Heart right ventricle (tissue), 16 donors: ENCODE results near the gene KIF21B. TPM values are rescaled to one million over a fixed set of nuclear protein-coding genes. Genes with fewer than 3 reads are reported as not detected.

ENCODE experiments used
- ATAC-seq, 8 donors: fragments of 200-7000 bp; cut with Tn5 transposase; one replicate each; pipeline ENCODE4 v1.9.1; 2020; ENCODE audit warnings: mild to moderate bottlenecking in 8 of 8, moderate library complexity in 8 of 8, moderate number of reproducible peaks in 1 of 8
- DNase-seq, 2 donors: peaks; one replicate each; pipeline ENCODE4 v3.0.0-alpha.2; 2020
- H3K27ac ChIP-seq, 10 donors: fragments of 200-600 bp; sonication (generic) in 2 of 10; one replicate each; pipeline versions ENCODE4 v1.5.0 to v1.8.0; 2020 to 2022; ENCODE audit warnings: mild to moderate bottlenecking in 3 of 10
- H3K27me3 ChIP-seq, 7 donors: fragments of 200-600 bp; one replicate each; pipeline ENCODE4 v1.8.0; 2021 to 2022; ENCODE audit warnings: mild to moderate bottlenecking in 2 of 7
- H3K36me3 ChIP-seq, 9 donors: fragments of 200-600 bp; sonication (generic) in 1 of 9; one replicate each; pipeline versions ENCODE4 v1.5.0 to v1.8.0; 2020 to 2022; ENCODE audit warnings: mild to moderate bottlenecking in 2 of 9
- H3K4me1 ChIP-seq, 9 donors: fragments of 200-600 bp; sonication (generic) in 1 of 9; one replicate each; pipeline versions ENCODE4 v1.5.0 to v1.8.0; 2020 to 2022; ENCODE audit warnings: mild to moderate bottlenecking in 4 of 9
- H3K4me3 ChIP-seq, 10 donors: fragments of 200-600 bp; sonication (generic) in 2 of 10; one replicate each; pipeline versions ENCODE4 v1.5.0 to v1.8.0; 2020 to 2022; ENCODE audit warnings: mild to moderate bottlenecking in 7 of 10, moderate library complexity in 2 of 10
- H3K9me3 ChIP-seq, 11 donors: fragments of 200-600 bp in 10 of 11; sonication (generic) in 2 of 11; one replicate each; pipeline versions ENCODE4 v1.5.0 to v1.8.0; 2013 to 2022; ENCODE audit warnings: mild to moderate bottlenecking in 2 of 11, control low read depth in 1 of 11, moderate library complexity in 1 of 11
- WGBS, 2 donors: extraction: QIAGEN DNeasy Blood & Tissue Kit; methylation state at CpG; one replicate each; pipeline ENCODE4 v1.1.7; 2013; ENCODE audit warnings: inconsistent platforms in 1 of 2; 5-methylcytosine and 5-hydroxymethylcytosine counted together
- intact Hi-C, 10 donors: fragments of 100-400 bp; cut with DNase I; formaldehyde crosslinking; loops; one replicate each; pipeline versions ENCODE4 v1.11.1 to v1.14.2; 2022
- polyA plus RNA-seq, 2 donors: library from polyadenylated mRNA; stranded (reverse); fragments of 200-250 nt; gene quantifications; one replicate each; pipeline ENCODE4 v1.2.3, GENCODE V29; 2013
- total RNA-seq, 10 donors: library from RNA; stranded (reverse); fragmentation: NEBNext Ultra II Directional in 3 of 10; extraction: Animal tissue kit (Norgen Biotek cat#: 25700) in 3 of 10; gene quantifications; one replicate each; pipeline versions ENCODE4 v1.2.1 to v1.2.4, GENCODE V29; 2021 to 2023
- TF ChIP-seq, protein P1 (sequence below), 9 donors: fragments of 200-600 bp; sonication (generic) in 2 of 9; IDR thresholded peaks; one replicate each; pipeline versions ENCODE4 v1.5.0 to v1.8.0; 2021 to 2022; ENCODE audit warnings: antibody characterized with exemption in 9 of 9, mild to moderate bottlenecking in 5 of 9, moderate library complexity in 1 of 9
- donor health status: Arrhythmogenic right ventricular cardiomyopathy.
- donor health status: ischemic (EF 13 %, LVEDD 7.1; RV severe dilation, severe dysfunction).
- donor health status: healthy with polysubstance abuse.
- donor health status: DM: no; HTN: yes; CAD: no.
- donor health status: DM: no; HTN: no; CAD: no.
- donor health status: ischemic (EF 25% LVEDD 6.9; RV normal size, moderate dysfunction).
- donor health status: ischemic (EF 25% LVEDD 5.7; RV mildly dilated, moderate dysfunction).
- donor health status: healthy.
- donor health status: DM: yes; HTN: yes; CAD: no.
- donor health status: Ischemic cardiomyopathy.
- donor health status: ischemic (EF 35%, LVEDD 5.7; RV mildly dilated, moderate dysfunction).
- donor health status: nonischemic (EF 11% LVEDD 7.7; RV severe dilation, severe dysfunction).
- donor health status: DM: yes; HTN: yes; CAD: no.
- donor health status: PGD.
- donor health status: ischemic (EF 29% LVEDD 5.4; RV normal size, mild dysfunction).
- donor health status: nonischemic (EF 23%, LVEDD 6.1; RV moderate dilation, normal function).

Gene KIF21B
- total and polyA plus RNA-seq, 12 donors = 0.10 to 2.6 (median 0.41) TPM

DNA sequence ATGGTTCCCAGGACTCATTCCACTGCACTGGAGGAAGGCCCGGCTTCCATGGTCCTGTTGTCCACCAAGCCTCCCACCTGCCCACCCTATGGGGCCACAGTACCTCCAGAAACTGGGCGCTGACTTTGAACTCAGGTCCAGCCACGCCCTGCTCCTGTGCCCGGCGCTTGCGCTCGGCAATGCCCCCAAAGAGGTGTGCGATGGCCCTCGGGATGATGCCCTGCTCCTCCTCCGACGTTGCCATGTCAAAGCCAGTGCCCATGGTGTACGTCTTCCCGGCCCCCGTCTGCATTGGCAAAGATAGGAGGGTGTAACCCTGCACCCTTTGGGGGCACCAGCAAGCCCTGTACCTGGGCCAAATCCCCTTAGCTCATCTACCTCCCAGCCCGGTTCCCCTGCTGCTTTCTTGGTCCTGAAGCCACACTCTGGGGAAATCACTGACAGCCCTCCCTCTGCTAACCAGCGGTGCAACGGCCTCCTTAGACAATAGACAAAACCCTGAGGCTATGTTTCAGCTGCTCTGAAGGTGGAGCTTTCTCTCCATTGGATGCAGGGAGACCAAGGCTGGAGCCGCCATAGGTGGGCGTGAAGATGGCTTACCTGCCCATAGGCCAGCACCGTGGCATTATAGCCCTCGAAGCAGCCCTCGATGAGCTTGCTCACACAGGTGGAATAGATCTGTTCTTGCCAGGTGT, 14.7 kb downstream of the KIF21B start:
- Histone ChIP-seq H3K4me1 (peaks cover 0 to 22% (median 0%) of the 10 kb centered on the region in 9 donors), H3K27me3 (peaks cover 0 to 39% (median 20%) of the 10 kb centered on the region in 7 donors), H3K36me3 (peaks cover 0 to 17% (median 0%) of the 10 kb centered on the region in 9 donors), H3K9me3 (no peaks in the 10 kb centered on the region), H3K4me3 (no peak overlapping the region), H3K27ac (no peak overlapping the region)
- TF ChIP-seq, protein P1, sequence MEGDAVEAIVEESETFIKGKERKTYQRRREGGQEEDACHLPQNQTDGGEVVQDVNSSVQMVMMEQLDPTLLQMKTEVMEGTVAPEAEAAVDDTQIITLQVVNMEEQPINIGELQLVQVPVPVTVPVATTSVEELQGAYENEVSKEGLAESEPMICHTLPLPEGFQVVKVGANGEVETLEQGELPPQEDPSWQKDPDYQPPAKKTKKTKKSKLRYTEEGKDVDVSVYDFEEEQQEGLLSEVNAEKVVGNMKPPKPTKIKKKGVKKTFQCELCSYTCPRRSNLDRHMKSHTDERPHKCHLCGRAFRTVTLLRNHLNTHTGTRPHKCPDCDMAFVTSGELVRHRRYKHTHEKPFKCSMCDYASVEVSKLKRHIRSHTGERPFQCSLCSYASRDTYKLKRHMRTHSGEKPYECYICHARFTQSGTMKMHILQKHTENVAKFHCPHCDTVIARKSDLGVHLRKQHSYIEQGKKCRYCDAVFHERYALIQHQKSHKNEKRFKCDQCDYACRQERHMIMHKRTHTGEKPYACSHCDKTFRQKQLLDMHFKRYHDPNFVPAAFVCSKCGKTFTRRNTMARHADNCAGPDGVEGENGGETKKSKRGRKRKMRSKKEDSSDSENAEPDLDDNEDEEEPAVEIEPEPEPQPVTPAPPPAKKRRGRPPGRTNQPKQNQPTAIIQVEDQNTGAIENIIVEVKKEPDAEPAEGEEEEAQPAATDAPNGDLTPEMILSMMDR (IDR thresholded peaks at IDR 0.05) = no peak
- DNase-seq = no peak
- 95 to 96% methylated on average over 22 of the region's 22 CpGs for WGBS, 2 donors
- no peak for ATAC-seq
- intact Hi-C loops = no loop called here

DNA sequence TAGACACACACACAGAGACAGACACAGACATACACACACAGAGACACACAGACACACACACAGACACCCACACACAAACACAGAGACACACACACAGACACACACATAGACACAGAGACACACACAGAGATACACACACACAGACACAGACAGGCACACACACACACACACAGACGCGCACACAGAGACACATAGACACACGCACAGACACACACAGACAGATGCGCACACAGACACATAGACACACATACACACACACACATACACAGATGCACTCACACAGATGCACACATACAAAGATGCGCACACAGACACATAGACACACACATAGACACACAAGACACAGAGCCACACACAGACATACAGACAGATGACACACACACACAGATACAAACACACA, 16.0 kb downstream of the KIF21B start:
- ATAC-seq (no peak), DNase-seq (no peak)
- no peaks in the 10 kb centered on the region for H3K9me3 ChIP-seq
- 90 to 98% methylated on average over 5 of the region's 5 CpGs for WGBS, 2 donors
- TF ChIP-seq, protein P1 (IDR thresholded peaks at IDR 0.05) = no peak
- no peak overlapping the region for H3K4me3 ChIP-seq
- intact Hi-C loops = no loop called here
- H3K27ac ChIP-seq = no peak overlapping the region
- H3K27me3 ChIP-seq = peaks cover 0 to 29% (median 11%) of the 10 kb centered on the region in 7 donors
- H3K36me3 ChIP-seq = peaks cover 0 to 26% (median 0%) of the 10 kb centered on the region in 9 donors
- H3K4me1 ChIP-seq = peaks cover 0 to 9% (median 0%) of the 10 kb centered on the region in 9 donors

GRCh38 chr1:201006450-201006849, 17.1 kb downstream of the KIF21B start:
- ATAC-seq (no peak), DNase-seq (no peak)
- Histone ChIP-seq H3K4me3 (no peak overlapping the region), H3K4me1 (peaks cover 0 to 4% (median 0%) of the 10 kb centered on the region in 9 donors), H3K9me3 (no peaks in the 10 kb centered on the region), H3K27me3 (peaks cover 0 to 19% (median 4%) of the 10 kb centered on the region in 7 donors), H3K36me3 (peaks cover 0 to 34% (median 0%) of the 10 kb centered on the region in 9 donors), H3K27ac (no peak overlapping the region)
- WGBS, 2 donors = 72 to 73% methylated on average over 2 of the region's 2 CpGs
- TF ChIP-seq, protein P1 (IDR thresholded peaks at IDR 0.05) = no peak
- intact Hi-C loops = no loop called here

- TF ChIP-seq, protein P1 (IDR thresholded peaks at IDR 0.05) = no peak
- WGBS, 2 donors = 94 to 96% methylated on average over 14 of the region's 14 CpGs
- no peak overlapping the region for H3K27ac ChIP-seq
- no peak for DNase-seq
- H3K9me3 ChIP-seq = no peaks in the 10 kb centered on the region
- peaks cover 0 to 44% (median 0%) of the 10 kb centered on the region in 9 donors for H3K36me3 ChIP-seq
- peaks cover 0 to 5% (median 0%) of the 10 kb centered on the region in 7 donors for H3K27me3 ChIP-seq
- no peak overlapping the region for H3K4me3 ChIP-seq
- no peaks in the 10 kb centered on the region for H3K4me1 ChIP-seq
- ATAC-seq = no peak
- intact Hi-C loops = no loop called here
Measured at GRCh38 chr1:201004732-201005131, 18.8 kb downstream of the KIF21B start.
